HepG2 (cell line): ENCODE results near the gene NKAIN2. TPM values are rescaled to one million over a fixed set of nuclear protein-coding genes. Genes with fewer than 3 reads are reported as not detected.

Experiments
- ATAC-seq: fragments of 200-7000 bp; cut with Tn5 transposase; 3 replicates; pipeline ENCODE4 v1.9.1; 2020; ENCODE audit warnings: mild to moderate bottlenecking, moderate library complexity
- BruUV-seq: library from RNA; stranded (reverse); fragments of 400-500 nt; replicated peaks from 2 replicates; lab custom pipeline; 2021; lab: Mats Ljungman, UMichigan
- CTCF ChIA-PET: fragments of 300-600 bp; formaldehyde crosslinking; extraction: SDS; loops from one replicate; lab custom pipeline; 2021; ENCODE audit warnings: low total read pairs, inconsistent platforms, low intra/inter-chr PET ratio; lab: Yijun Ruan, JAX
- POLR2A ChIA-PET: fragments of 350-600 bp; sonication (Branson Sonifier 250); formaldehyde crosslinking; loops from one replicate; lab custom pipeline; 2020; ENCODE audit warnings: antibody characterized with exemption, inconsistent platforms; lab: Yijun Ruan, JAX
- DNase-seq: peaks from one replicate; pipeline ENCODE4 v3.0.0-alpha.2; 2015; ENCODE audit warnings: low spot score
- FAIRE-seq: peaks from 3 replicates; lab custom pipeline; 2011; peaks lifted over from hg19 to GRCh38; lab: Jason Lieb, UNC
- H2AFZ ChIP-seq: one replicate; pipeline ENCODE4 v1.6.1; 2011; ENCODE audit warnings: low read length, inconsistent platforms
- H3K27ac ChIP-seq: fragments of 300-600 bp; 3 replicates; pipeline ENCODE4 v1.8.0; 2011; ENCODE audit warnings: mixed run types, mild to moderate bottlenecking, mixed read lengths, low read length, inconsistent platforms; ENCODE audit not compliant: insufficient read depth; ENCODE audit errors: extremely low read length
- H3K27me3 ChIP-seq, 2 experiments: fragments of 200-600 bp in 1 of 2; 2 replicates in 1 of 2; 3 replicates in 1 of 2; pipeline versions ENCODE4 v1.6.0 to v1.8.0; 2011; ENCODE audit warnings: low read length in 2 of 2, mild to moderate bottlenecking in 2 of 2, moderate library complexity in 2 of 2, inconsistent platforms in 1 of 2; ENCODE audit not compliant: insufficient read depth in 2 of 2, control insufficient read depth in 1 of 2
- H3K36me3 ChIP-seq, 2 experiments: fragments of 200-600 bp in 1 of 2; replicated peaks in 1 of 2; 2 replicates in 1 of 2; 3 replicates in 1 of 2; pipeline versions ENCODE4 v1.5.1 to v1.8.0; 2011; ENCODE audit warnings: low read length in 2 of 2, inconsistent platforms in 1 of 2; ENCODE audit not compliant: insufficient read depth in 2 of 2, control insufficient read depth in 1 of 2
- H3K4me1 ChIP-seq: 2 replicates; pipeline ENCODE4 v1.5.1; 2012; ENCODE audit warnings: low read length, inconsistent platforms; ENCODE audit not compliant: insufficient read depth
- H3K4me2 ChIP-seq: 2 replicates; pipeline ENCODE4 v1.6.0; 2011; ENCODE audit warnings: low read depth, low read length, inconsistent platforms
- H3K4me3 ChIP-seq, 3 experiments: fragments of 200-600 bp in 1 of 3; sonication (generic), shearing (Covaris generic) in 1 of 3; replicated peaks in 1 of 3; 2 replicates each; pipeline ENCODE4 v1.5.1; 2011 to 2016; ENCODE audit warnings: low read length in 3 of 3, inconsistent platforms in 2 of 3, low read depth in 2 of 3, mild to moderate bottlenecking in 2 of 3, control low read depth in 1 of 3, mixed read lengths in 1 of 3; ENCODE audit not compliant: insufficient read depth in 1 of 3
- H3K79me2 ChIP-seq: one replicate; pipeline ENCODE4 v1.6.1; 2011; ENCODE audit warnings: low read length, inconsistent platforms; ENCODE audit not compliant: insufficient read depth
- H3K9ac ChIP-seq: 2 replicates; pipeline ENCODE4 v1.6.0; 2011; ENCODE audit warnings: mild to moderate bottlenecking, low read depth, low read length, inconsistent platforms; ENCODE audit not compliant: insufficient read depth
- H3K9me3 ChIP-seq: 2 replicates; pipeline ENCODE4 v1.5.1; 2012; ENCODE audit warnings: mild to moderate bottlenecking, low read length
- H4K20me1 ChIP-seq: 2 replicates; pipeline ENCODE4 v1.6.0; 2011; ENCODE audit warnings: inconsistent platforms, mild to moderate bottlenecking, low read length, moderate library complexity; ENCODE audit not compliant: insufficient read depth
- CREB1 ChIP-seq, 2 experiments: fragments of 450-650 bp in 1 of 2; IDR thresholded peaks; 2 replicates each; pipeline ENCODE4 v1.6.1; 2016 to 2017; ENCODE audit warnings: control low read depth in 1 of 2, mild to moderate bottlenecking in 1 of 2, missing compliant biosample characterization in 1 of 2, missing genetic modification characterization in 1 of 2
- ZNF124 ChIP-seq: sonication (generic); formaldehyde crosslinking; IDR thresholded peaks from 2 replicates; pipeline ENCODE4 v1.4.0; 2020; ENCODE audit warnings: missing genetic modification reagents
- ZNF225 ChIP-seq: sonication (generic); formaldehyde crosslinking; IDR thresholded peaks from 2 replicates; pipeline ENCODE4 v1.4.0; 2020; ENCODE audit warnings: mild to moderate bottlenecking, missing genetic modification reagents
- ZNF773 ChIP-seq: sonication (generic); formaldehyde crosslinking; IDR thresholded peaks from 2 replicates; pipeline ENCODE4 v1.4.0; 2020; ENCODE audit warnings: missing genetic modification reagents, borderline replicate concordance
- WGBS: methylation state at CpG from one replicate; pipeline ENCODE4 v1.1.6; 2017; ENCODE audit warnings: low lambda C conversion rate; 5-methylcytosine and 5-hydroxymethylcytosine counted together
- in situ Hi-C: cut with HindIII; loops from 2 replicates; pipeline ENCODE4 v1.10.0; 2017; ENCODE audit warnings: low pct_unique_long_range_greater_than_20kb; ENCODE audit not compliant: extremely low pct_ligation_motif_present
- intact Hi-C: fragments of 100-400 bp; cut with micrococcal nuclease; formaldehyde crosslinking; loops from one replicate; pipeline ENCODE4 v1.10.0; 2022; ENCODE audit not compliant: unreplicated experiment
- polyA plus RNA-seq, 8 experiments: library from polyadenylated mRNA; depleted of rRNA in 3 of 8; stranded (reverse) in 7 of 8; unstranded in 1 of 8; fragments of >200 nt; fragmentation: Illumina TruSeq in 4 of 8; extraction: Trizol in 4 of 8; gene quantifications; 2 replicates each; pipeline versions ENCODE4 v1.2.1 to v1.2.3, GENCODE V29; 2011 to 2016; ENCODE audit warnings: low read depth in 4 of 8, missing spikeins in 1 of 8, mixed read lengths in 1 of 8; ENCODE audit not compliant: insufficient read depth in 1 of 8
- total RNA-seq, 5 experiments: library from RNA; depleted of rRNA; stranded (reverse); fragments of >200 nt; fragmentation: Illumina TruSeq; extraction: Trizol; gene quantifications; 2 replicates each; pipeline ENCODE4 v1.2.3, GENCODE V29; 2016; ENCODE audit warnings: low read depth in 1 of 5

NKAIN2 gene
- total and polyA plus RNA-seq, 2 of the 13 experiments (the other 11 are each of a cell fraction or from before 2014, with no cell fraction given), result not detected

DNA sequence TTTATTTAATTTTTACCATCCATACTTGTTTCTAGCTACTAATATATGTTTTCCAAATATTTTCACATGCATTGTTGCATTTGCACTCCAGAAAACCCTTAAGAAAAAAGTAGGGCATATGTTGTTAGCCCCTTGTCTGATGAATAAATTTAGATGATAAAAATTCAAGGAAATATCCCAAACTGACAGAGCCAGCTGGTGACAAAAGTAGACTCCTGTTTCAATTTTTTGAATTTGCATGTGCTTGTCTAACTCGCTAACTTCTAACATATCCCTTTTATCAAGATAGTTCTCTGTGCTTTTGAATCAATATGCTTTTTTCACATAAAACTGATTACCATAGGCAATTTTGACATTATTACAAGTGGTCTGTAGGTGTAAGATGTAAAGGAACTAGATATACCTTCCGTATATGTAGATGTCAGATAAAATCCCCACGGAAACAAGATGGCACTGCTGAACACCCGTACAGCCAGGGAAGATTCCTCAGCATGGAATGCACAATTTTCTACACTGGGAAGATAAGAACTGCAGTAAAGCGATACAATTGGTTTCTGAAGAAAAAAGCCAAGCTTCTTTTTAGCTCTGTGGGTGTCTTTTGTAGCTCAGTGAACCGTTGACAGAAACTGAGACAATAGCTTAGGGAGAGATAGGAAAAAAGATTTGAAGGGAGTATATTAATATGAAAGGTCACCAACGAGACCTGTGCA is 721.0 kb downstream of the NKAIN2 start:
- H3K79me2 ChIP-seq, result no peaks in the 10 kb centered on the region
- WGBS, result 2% methylated on average over 7 of the region's 7 CpGs
- no peaks in the 10 kb centered on the region for H4K20me1 ChIP-seq
- BruUV-seq, result no TSS peak
- no peak for ATAC-seq
- ChIA-PET CTCF (no interaction called here), POLR2A (no interaction called here)
- H3K27ac ChIP-seq, result no peak overlapping the region
- H3K4me1 ChIP-seq, result no peaks in the 10 kb centered on the region
- in situ Hi-C loops, result no loop called here
- H3K9ac ChIP-seq, result no peak overlapping the region
- H3K4me3 ChIP-seq, result no peak overlapping the region
- H3K9me3 ChIP-seq, result no peaks in the 10 kb centered on the region
- no peak overlapping the region for H3K4me2 ChIP-seq
- no peak for DNase-seq
- no peak for TF ChIP-seq ZNF225
- FAIRE-seq, result peak; percentile 18
- no peaks in the 10 kb centered on the region for H3K36me3 ChIP-seq
- intact Hi-C loops, result no loop called here
- no peaks in the 10 kb centered on the region for H3K27me3 ChIP-seq
- no peak overlapping the region for H2AFZ ChIP-seq

- Histone ChIP-seq H3K9ac (no peak overlapping the region), H2AFZ (no peak overlapping the region), H3K27me3 (no peaks in the 10 kb centered on the region), H3K4me2 (no peak overlapping the region), H4K20me1 (no peaks in the 10 kb centered on the region), H3K36me3 (no peaks in the 10 kb centered on the region), H3K4me3 (no peak overlapping the region), H3K4me1 (no peaks in the 10 kb centered on the region), H3K9me3 (no peaks in the 10 kb centered on the region), H3K79me2 (no peaks in the 10 kb centered on the region), H3K27ac (no peak overlapping the region)
- no TSS peak for BruUV-seq
- ATAC-seq, result no peak
- DNase-seq, result no peak
- intact Hi-C loops (no loop called here), in situ Hi-C loops (no loop called here)
- POLR2A ChIA-PET, result no interaction called here
- TF ChIP-seq CREB1 (IDR thresholded peaks at IDR 0.05) (no peak), CREB1 (CRISPR knock-in tag; IDR thresholded peaks at IDR 0.05) (no peak), ZNF124 (CRISPR knock-in tag) (no peak), ZNF773 (no peak)
- CTCF ChIA-PET, result no interaction called here
- FAIRE-seq, result no peak
- 0% methylated on average over 1 of the region's 1 CpG for WGBS
Observed at GRCh38 chr6:124530926-124531325, 727.3 kb downstream of the NKAIN2 start.
